ENCODE results near the gene CARD14.
"Not testable (repeated sequence)": the region's sequence is repeated elsewhere in the genome, so short reads cannot be mapped to it uniquely, and the experiment has no call there.

CARD14 gene

GRCh38 chr17:80198144-80198661 is 28.4 kb downstream of the CARD14 start:
- Histone ChIP-seq H3K27ac (ENCODE audit: low read depth, low read length, severe bottlenecking) (no peak overlapping the region), H3K4me1 (ENCODE audit: control insufficient read depth, insufficient read depth, low read length, poor library complexity, severe bottlenecking) (no peaks in the 10 kb centered on the region), H3K4me3 (ENCODE audit: extremely low read depth, insufficient read depth, low read length, poor library complexity, severe bottlenecking) (no peak overlapping the region), H3K9me3 (ENCODE audit: control insufficient read depth, low read length) (no peaks in the 10 kb centered on the region), H3K36me3 (ENCODE audit: control insufficient read depth, insufficient read depth, low read length) (no peaks in the 10 kb centered on the region)
- WGBS, 2 experiments (ENCODE audit: insufficient coverage in 2 of 2), result 86 to 87% methylated on average over 26 to 27 of the region's 27 CpGs

GRCh38 chr17:80199295-80199694 is 29.5 kb downstream of the CARD14 start:
- H3K4me1 ChIP-seq (ENCODE audit: control insufficient read depth, insufficient read depth, low read length, poor library complexity, severe bottlenecking); H3K4me3 ChIP-seq (ENCODE audit: extremely low read depth, insufficient read depth, low read length, poor library complexity, severe bottlenecking); H3K27ac ChIP-seq (ENCODE audit: low read depth, low read length, severe bottlenecking); H3K36me3 ChIP-seq (ENCODE audit: control insufficient read depth, insufficient read depth, low read length); H3K9me3 ChIP-seq (ENCODE audit: control insufficient read depth, low read length): not testable (repeated sequence)
- WGBS, 2 experiments (ENCODE audit: insufficient coverage in 2 of 2), result 94 to 98% methylated on average over 4 to 5 of the region's 6 CpGs

- Histone ChIP-seq H3K4me1 (ENCODE audit: control insufficient read depth, insufficient read depth, low read length, poor library complexity, severe bottlenecking) (no peaks in the 10 kb centered on the region), H3K9me3 (ENCODE audit: control insufficient read depth, low read length) (no peaks in the 10 kb centered on the region), H3K4me3 (ENCODE audit: extremely low read depth, insufficient read depth, low read length, poor library complexity, severe bottlenecking) (no peak overlapping the region), H3K36me3 (ENCODE audit: control insufficient read depth, insufficient read depth, low read length) (no peaks in the 10 kb centered on the region), H3K27ac (ENCODE audit: low read depth, low read length, severe bottlenecking) (no peak overlapping the region)
- 92 to 97% methylated on average over 15 of the region's 15 CpGs for WGBS, 2 experiments (ENCODE audit: insufficient coverage in 2 of 2)
Measured at GRCh38 chr17:80201446-80201845, 31.6 kb downstream of the CARD14 start.

- 96% methylated on average over 13 to 16 of the region's 17 CpGs for WGBS, 2 experiments (ENCODE audit: insufficient coverage in 2 of 2)
- H3K27ac ChIP-seq (ENCODE audit: low read depth, low read length, severe bottlenecking), result no peak overlapping the region
Measured at GRCh38 chr17:80202197-80202596, 32.4 kb downstream of the CARD14 start.

GRCh38 chr17:80203471-80203963 is 33.7 kb downstream of the CARD14 start:
- Histone ChIP-seq H3K4me1 (ENCODE audit: control insufficient read depth, insufficient read depth, low read length, poor library complexity, severe bottlenecking) (no peaks in the 10 kb centered on the region), H3K9me3 (ENCODE audit: control insufficient read depth, low read length) (no peaks in the 10 kb centered on the region), H3K27ac (ENCODE audit: low read depth, low read length, severe bottlenecking) (no peak overlapping the region), H3K4me3 (ENCODE audit: extremely low read depth, insufficient read depth, low read length, poor library complexity, severe bottlenecking) (no peak overlapping the region), H3K36me3 (ENCODE audit: control insufficient read depth, insufficient read depth, low read length) (peaks cover 14% of the 10 kb centered on the region)
- 73 to 94% methylated on average over 3 to 7 of the region's 11 CpGs for WGBS, 2 experiments (ENCODE audit: insufficient coverage in 2 of 2)

More at GRCh38 chr17:80202197-80202596, 32.4 kb downstream of the CARD14 start:
- Histone ChIP-seq H3K4me1 (ENCODE audit: control insufficient read depth, insufficient read depth, low read length, poor library complexity, severe bottlenecking) (no peaks in the 10 kb centered on the region), H3K4me3 (ENCODE audit: extremely low read depth, insufficient read depth, low read length, poor library complexity, severe bottlenecking) (no peak overlapping the region), H3K36me3 (ENCODE audit: control insufficient read depth, insufficient read depth, low read length) (peaks cover 3% of the 10 kb centered on the region), H3K9me3 (ENCODE audit: control insufficient read depth, low read length) (no peaks in the 10 kb centered on the region)

- H3K27ac ChIP-seq (ENCODE audit: low read depth, low read length, severe bottlenecking), result no peak overlapping the region
- H3K36me3 ChIP-seq (ENCODE audit: control insufficient read depth, insufficient read depth, low read length), result peaks cover 23% of the 10 kb centered on the region
- H3K9me3 ChIP-seq (ENCODE audit: control insufficient read depth, low read length), result no peaks in the 10 kb centered on the region
- H3K4me1 ChIP-seq (ENCODE audit: control insufficient read depth, insufficient read depth, low read length, poor library complexity, severe bottlenecking), result no peaks in the 10 kb centered on the region
- WGBS, 2 experiments (ENCODE audit: insufficient coverage in 2 of 2), result 74 to 87% methylated on average over 11 to 18 of the region's 19 CpGs
- no peak overlapping the region for H3K4me3 ChIP-seq (ENCODE audit: extremely low read depth, insufficient read depth, low read length, poor library complexity, severe bottlenecking)
Measured at GRCh38 chr17:80204626-80205468, 35.0 kb downstream of the CARD14 start.

GRCh38 chr17:80205811-80206210 is 36.0 kb downstream of the CARD14 start:
- Histone ChIP-seq H3K4me1 (ENCODE audit: control insufficient read depth, insufficient read depth, low read length, poor library complexity, severe bottlenecking) (no peaks in the 10 kb centered on the region), H3K4me3 (ENCODE audit: extremely low read depth, insufficient read depth, low read length, poor library complexity, severe bottlenecking) (no peak overlapping the region), H3K27ac (ENCODE audit: low read depth, low read length, severe bottlenecking) (no peak overlapping the region), H3K36me3 (ENCODE audit: control insufficient read depth, insufficient read depth, low read length) (peaks cover 33% of the 10 kb centered on the region), H3K9me3 (ENCODE audit: control insufficient read depth, low read length) (no peaks in the 10 kb centered on the region)
- 89 to 90% methylated on average over 11 to 12 of the region's 13 CpGs for WGBS, 2 experiments (ENCODE audit: insufficient coverage in 2 of 2)

GRCh38 chr17:80208050-80208449 is 38.2 kb downstream of the CARD14 start:
- Histone ChIP-seq H3K36me3 (ENCODE audit: control insufficient read depth, insufficient read depth, low read length) (peaks cover 47% of the 10 kb centered on the region), H3K9me3 (ENCODE audit: control insufficient read depth, low read length) (no peaks in the 10 kb centered on the region), H3K4me3 (ENCODE audit: extremely low read depth, insufficient read depth, low read length, poor library complexity, severe bottlenecking) (no peak overlapping the region), H3K4me1 (ENCODE audit: control insufficient read depth, insufficient read depth, low read length, poor library complexity, severe bottlenecking) (no peaks in the 10 kb centered on the region), H3K27ac (ENCODE audit: low read depth, low read length, severe bottlenecking) (no peak overlapping the region)
- WGBS, 2 experiments (ENCODE audit: insufficient coverage in 2 of 2), result 94 to 99% methylated on average over 15 to 16 of the region's 16 CpGs

GRCh38 chr17:80209765-80210164 is 39.9 kb downstream of the CARD14 start:
- no peaks in the 10 kb centered on the region for H3K4me1 ChIP-seq (ENCODE audit: control insufficient read depth, insufficient read depth, low read length, poor library complexity, severe bottlenecking)
- H3K27ac ChIP-seq (ENCODE audit: low read depth, low read length, severe bottlenecking), result no peak overlapping the region
- no peaks in the 10 kb centered on the region for H3K9me3 ChIP-seq (ENCODE audit: control insufficient read depth, low read length)
- no peak overlapping the region for H3K4me3 ChIP-seq (ENCODE audit: extremely low read depth, insufficient read depth, low read length, poor library complexity, severe bottlenecking)
- 86 to 94% methylated on average over 12 of the region's 12 CpGs for WGBS, 2 experiments (ENCODE audit: insufficient coverage in 2 of 2)
- H3K36me3 ChIP-seq (ENCODE audit: control insufficient read depth, insufficient read depth, low read length), result peaks cover 53% of the 10 kb centered on the region

GRCh38 chr17:80210348-80211108 is 40.7 kb downstream of the CARD14 start:
- Histone ChIP-seq H3K9me3 (ENCODE audit: control insufficient read depth, low read length) (no peaks in the 10 kb centered on the region), H3K4me1 (ENCODE audit: control insufficient read depth, insufficient read depth, low read length, poor library complexity, severe bottlenecking) (no peaks in the 10 kb centered on the region), H3K27ac (ENCODE audit: low read depth, low read length, severe bottlenecking) (no peak overlapping the region), H3K36me3 (ENCODE audit: control insufficient read depth, insufficient read depth, low read length) (peaks cover 60% of the 10 kb centered on the region), H3K4me3 (ENCODE audit: extremely low read depth, insufficient read depth, low read length, poor library complexity, severe bottlenecking) (no peak overlapping the region)
- WGBS, 2 experiments (ENCODE audit: insufficient coverage in 2 of 2), result 96% methylated on average over 41 to 47 of the region's 47 CpGs

All from mesodermal cell (in vitro differentiated cells).